Erythroblast (primary cell): Measurements from ENCODE around the gene LRMDA.

Experiments used
- DNase-seq, 2 experiments: peaks; one replicate each; lab custom pipeline; 2025; lab: John Stamatoyannopoulos, UW
- GATA1 ChIP-seq: IDR thresholded peaks from 2 replicates; pipeline ENCODE4 v1.6.1; 2011; ENCODE audit warnings: low read depth, mild to moderate bottlenecking, control low read depth, low read length, moderate library complexity
- POLR2A ChIP-seq: IDR thresholded peaks from 2 replicates; pipeline ENCODE4 v1.6.1; 2011; ENCODE audit warnings: mild to moderate bottlenecking, low read length

The LRMDA gene

DNA sequence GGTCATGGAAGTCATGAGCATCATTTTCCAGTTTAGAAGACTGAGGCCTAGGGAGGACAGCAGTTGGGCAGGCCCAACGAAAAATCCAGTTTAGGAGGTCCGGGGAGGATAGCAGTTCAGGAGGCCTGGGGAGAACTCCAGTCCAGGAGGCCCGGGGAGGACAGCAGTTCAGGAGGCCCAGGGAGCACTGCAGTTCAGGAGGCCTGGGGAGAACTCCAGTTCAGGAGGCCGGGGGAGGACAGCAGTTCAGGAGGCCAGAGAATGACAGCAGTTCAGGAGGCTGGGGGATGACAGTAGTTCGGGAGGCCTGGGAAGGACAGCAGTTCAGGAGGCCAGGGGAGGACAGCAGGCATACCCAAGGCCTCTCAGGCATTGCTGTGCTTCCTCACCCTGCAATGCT, 453.4 kb downstream of the LRMDA start:
- TF ChIP-seq GATA1: no peak
- TF ChIP-seq POLR2A: no peak
- no peak for DNase-seq

DNA sequence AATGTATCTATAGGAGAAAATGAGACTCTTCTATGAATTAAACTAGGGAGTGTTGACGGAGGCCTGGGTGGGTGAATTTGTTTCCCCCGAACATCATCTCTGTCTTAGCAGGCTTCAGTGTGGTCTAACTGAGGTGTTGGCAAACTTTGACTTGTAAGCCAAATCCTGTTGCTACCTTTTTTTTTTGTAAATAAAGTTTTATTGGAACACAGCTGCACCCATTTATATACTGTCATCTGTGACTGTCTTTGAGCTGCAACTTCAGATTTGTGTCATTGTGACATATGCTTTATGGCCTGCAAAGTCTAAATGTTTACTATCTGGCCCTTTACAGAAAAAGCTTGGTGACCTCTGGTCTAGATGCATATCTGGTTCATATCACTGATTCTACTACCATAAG, 455.9 kb downstream of the LRMDA start:
- no peak for DNase-seq
- TF ChIP-seq POLR2A (no peak), GATA1 (no peak)

DNA sequence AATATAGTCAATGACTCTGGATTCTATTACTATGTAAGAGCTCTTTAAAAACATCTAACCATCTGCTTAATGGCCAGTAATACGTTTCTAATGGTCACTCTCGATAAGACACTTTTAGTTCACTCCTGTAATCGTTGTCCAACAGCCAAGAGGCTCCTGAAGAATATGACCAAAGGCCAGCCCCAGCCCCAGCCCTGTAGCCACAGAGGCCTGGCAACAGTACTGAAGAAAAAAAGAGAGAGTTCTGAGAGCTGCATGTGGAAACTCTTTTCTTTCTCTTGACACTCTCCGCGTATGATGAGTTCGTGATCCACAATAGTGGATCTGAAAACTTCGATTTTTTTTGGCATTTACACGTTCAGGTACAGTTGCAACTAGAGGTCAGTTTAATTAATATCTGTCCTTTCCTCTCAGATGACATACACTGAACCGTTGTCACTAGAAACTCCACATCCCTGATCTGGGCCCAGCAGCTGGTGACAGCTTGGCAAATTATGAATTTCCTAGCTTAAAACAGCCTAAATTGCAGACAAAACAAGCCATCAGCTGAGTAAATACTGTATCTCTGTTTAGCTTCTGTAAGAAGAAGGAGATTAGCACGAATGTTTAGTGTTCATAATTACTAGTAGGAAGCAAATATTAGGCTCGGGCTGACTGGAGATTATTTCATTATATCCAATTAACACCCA, 456.7 kb downstream of the LRMDA start:
- no peak for DNase-seq
- TF ChIP-seq GATA1 (no peak), POLR2A (no peak)

DNA sequence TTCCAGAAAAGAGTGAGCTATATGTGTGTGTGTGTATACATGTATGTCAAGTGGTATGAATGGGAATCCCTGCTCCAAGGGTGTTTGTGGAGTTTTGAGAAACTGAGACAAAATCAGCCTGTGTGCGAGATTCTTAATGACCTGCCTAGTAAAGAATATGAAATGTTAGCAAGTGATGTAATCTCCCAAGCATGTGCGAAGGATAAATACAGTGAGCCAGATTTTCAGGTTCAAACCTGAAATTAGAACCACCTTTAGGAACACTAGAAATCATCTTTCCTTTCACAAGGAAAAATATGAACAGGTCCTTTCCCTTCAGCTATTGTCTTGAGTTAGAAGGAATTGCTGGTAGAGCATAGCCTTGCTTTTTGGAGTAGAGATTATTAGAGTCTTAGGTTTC, 457.6 kb downstream of the LRMDA start:
- TF ChIP-seq GATA1: no peak
- TF ChIP-seq POLR2A: no peak
- no peak for DNase-seq

DNA sequence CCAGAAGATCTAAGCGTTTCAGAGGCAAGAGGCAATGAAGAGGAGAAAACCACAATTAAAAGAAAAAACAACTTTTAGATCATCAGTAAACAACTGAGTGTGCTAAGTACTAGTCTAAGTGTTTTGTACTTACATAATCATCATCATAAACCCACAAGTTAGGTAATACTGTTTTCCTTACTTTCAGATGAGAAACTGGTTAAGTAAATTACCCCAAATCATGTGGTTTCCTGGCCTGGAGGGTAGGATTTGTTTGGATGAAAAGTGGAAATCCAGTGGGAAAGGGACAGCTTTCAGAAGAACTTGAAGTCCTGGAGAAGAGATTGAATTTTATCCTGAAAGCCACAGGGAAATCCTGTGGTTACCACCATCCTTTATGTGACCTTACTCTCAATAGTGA, 463.3 kb downstream of the LRMDA start:
- DNase-seq: no peak
- TF ChIP-seq GATA1 (no peak), POLR2A (no peak)

DNA sequence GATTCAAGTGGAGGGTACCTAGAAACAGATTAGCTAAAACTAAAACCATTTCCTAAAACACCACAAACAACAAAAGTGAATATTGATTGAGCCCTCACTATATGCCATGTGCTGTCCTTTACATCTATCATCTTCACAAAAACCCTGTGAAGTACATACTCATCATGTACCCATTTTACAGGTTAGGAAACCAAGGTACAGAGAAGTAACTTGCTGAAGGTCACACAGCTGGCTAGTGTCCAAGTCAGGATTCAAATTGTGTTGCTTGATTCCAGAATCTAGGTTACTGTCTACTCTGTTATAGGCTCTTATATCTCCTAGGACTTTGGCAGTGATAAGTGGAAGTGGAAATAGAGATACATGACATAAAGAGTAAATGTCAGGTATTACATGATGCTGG, 463.8 kb downstream of the LRMDA start:
- TF ChIP-seq POLR2A (no peak), GATA1 (no peak)
- no peak for DNase-seq

DNA sequence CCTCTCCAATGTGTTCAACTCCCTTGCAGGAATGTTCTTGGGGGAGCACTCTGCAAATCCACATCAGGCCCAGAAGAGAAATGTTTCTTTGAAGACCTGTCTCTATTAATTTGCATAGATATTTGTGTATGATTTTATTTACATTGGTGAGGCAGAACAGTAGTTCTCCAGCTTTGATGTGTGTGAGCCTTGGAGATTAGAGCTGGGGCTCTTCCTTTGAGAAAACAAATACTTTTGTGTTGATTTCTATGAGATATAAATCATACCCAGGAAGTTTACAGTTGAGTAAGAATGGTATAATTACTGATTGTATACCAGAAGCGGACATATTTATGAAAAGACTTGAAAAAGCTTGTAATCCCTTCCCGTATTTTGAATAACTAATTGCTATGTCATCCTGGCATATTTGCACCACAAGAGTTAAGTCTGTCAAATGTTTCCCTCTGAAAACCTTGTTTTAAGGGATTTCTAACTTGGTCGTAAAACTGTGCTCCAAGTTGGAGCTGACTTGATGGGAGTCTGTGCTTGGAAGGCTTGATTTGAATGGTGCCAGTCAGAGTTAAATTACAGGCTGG, 468.5 kb downstream of the LRMDA start:
- DNase-seq: no peak
- TF ChIP-seq POLR2A (no peak), GATA1 (no peak)

DNA sequence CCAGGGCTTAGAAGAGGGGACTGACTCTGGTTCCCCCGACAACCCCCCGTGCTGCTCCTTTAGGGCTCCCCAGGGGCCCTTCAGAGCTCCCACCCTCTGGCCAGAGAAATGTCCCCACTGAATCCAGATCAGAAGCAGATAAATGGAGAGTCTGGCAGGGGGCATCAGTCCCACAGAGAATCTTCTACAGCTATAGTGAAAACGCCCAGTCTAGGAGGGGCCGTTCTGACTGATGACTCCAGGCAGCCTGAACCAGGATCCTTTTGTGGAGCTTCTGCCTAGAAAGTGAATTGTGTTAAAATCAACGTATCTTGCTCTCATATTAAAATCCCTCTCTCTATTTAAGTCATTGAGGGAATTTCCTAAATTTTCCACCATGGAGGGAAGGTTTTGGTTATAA, 471.4 kb downstream of the LRMDA start:
- TF ChIP-seq POLR2A: no peak
- TF ChIP-seq GATA1: no peak
- no peak for DNase-seq

DNA sequence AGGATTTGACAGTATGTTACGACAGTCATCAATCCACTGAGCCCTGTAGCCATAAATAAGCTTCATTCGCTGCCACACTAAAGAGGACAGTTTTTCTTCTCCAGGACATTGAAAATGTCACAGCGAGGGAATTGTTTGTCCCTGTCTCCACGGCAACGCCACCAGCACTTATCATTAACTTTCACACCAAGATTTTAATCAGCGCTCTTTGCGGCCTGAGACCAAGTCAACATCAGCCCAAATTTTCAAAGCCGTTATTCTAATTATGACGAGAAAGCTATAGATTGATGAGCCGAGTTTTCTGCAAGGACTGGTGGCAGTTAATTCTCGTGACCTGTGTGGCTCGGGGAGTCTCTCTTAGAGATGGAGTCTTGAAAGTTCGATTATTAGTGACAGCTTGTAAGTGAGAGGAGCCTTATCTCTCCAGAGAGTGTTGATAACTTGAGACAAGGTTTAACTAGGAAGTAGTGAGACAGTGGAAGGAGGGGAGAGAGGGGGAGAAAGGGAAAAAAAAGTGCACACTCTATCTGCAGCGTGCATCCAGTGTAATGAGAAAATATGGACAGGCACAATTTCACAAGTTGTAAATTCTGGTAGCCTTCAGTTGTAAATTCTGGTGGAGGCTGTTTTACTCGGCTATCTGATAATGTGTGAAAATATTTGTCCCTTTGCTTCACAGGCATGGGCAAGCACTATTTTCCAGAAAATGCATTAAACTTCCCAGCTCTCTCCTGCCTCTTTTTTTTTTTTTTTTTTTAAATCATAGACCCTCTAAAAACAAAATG, 473.3 kb downstream of the LRMDA start:
- DNase-seq: peak; percentile 54 to 84
- no peak for TF ChIP-seq GATA1
- TF ChIP-seq POLR2A: no peak

DNA sequence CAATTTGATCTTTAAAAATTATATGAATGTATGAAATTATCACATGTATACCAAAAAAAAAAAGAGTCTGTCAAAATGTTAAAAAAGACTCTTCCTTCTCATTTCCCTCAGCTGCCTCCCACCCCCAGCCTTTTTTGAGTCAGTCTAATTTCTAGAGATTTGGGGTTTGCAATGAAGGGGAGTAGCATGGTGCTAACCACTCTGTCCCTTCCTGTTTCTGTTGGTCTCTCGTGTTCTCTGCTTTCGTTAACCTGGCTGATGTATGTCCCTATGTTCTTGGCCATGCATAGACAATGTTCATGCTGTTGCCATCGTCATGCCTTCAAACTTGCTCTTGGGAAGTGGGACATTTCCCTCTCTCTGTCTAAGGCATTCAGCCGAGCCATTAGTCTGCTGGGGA, 474.1 kb downstream of the LRMDA start:
- no peak for DNase-seq
- TF ChIP-seq POLR2A (no peak), GATA1 (no peak)

DNA sequence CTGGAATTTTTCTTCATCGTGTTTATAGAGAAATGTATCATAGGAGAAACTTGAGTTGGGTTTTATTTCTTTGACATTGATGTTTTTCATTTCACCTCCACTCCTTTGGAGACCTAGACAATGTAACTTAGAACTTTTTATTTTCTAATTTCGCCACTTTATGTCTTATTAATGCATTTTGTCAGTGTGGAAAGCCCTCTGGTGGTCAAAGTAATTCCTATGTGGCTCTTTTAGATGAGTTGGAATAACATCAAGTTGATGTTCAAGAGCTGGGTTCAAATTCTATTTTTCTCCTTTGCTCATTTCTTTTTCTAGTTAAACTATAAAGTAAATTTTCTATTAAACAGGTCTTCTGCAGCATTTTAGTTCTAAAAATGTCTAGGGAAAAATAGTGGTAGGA, 478.6 kb downstream of the LRMDA start:
- DNase-seq: peak; percentile 4 to 8
- no peak for TF ChIP-seq GATA1
- no peak for TF ChIP-seq POLR2A

DNA sequence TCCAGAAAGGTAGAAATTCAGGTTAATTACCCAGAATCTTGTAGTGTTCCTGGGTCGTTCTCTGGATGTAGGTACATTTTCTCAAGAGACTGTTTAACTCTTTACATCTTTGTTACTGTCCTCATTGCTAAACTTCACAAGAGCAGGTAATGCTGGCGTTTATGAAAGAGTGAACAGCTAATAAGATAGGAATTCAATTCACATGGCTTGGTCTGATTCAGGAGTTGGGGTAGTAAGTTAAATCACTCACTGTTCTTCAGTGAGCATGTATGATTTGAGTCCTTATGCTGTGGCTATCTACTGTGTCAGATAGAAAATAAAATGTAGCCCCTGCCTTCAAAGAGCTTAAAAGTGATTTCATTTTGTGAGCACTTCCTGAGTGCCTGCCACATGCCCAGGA, 480.0 kb downstream of the LRMDA start:
- DNase-seq: no peak

DNA sequence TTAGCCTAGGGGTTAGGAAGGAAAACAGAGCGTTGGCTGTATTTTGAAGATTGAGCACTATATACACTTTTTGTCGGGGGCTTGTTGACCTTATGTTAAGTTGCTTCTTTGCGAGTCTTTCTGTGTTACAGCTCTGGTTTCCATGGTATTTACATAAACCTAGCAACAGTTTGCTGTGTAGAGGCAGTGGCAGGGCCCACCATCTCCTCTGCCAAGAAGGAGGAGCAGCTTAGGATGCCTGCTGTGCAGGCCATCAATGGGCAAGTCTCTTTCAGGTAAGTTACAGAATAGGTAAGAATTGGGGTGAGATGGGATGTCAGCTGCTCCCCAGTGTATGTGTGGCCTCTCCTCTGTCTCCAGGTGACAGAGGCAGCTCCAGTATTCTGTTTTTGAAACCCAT, 485.5 kb downstream of the LRMDA start:
- no peak for DNase-seq
- no peak for TF ChIP-seq GATA1
- TF ChIP-seq POLR2A: no peak

More for the DNA sequence above, 480.0 kb downstream of the LRMDA start:
- TF ChIP-seq GATA1: no peak
- TF ChIP-seq POLR2A: no peak

DNA sequence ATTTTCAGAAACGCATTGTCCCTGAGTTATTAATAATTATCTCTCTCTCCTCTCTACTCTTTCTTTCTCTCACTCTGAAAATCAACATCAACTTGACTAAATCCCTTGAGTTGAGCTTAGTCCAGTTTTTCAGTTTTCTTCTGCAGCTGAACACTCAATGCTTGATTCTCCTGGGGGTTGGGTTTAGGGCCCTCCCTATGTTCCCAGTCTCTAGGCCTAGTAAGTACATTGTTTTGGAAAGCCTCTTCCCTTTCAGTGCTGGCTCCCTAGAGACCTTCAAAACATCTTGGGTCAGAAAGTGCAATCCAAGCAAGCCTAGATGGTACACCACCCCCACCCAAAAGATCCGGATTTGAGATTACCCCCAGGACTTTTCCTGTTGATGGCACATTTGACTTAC, 488.5 kb downstream of the LRMDA start:
- TF ChIP-seq POLR2A (no peak), GATA1 (no peak)
- no peak for DNase-seq
